RWPE2 (cell line): ENCODE results near the gene TALDO1.

ENCODE experiments used
- ATAC-seq: fragments of 200-7000 bp; cut with Tn5 transposase; 3 replicates; pipeline ENCODE4 v1.9.1; 2021; ENCODE audit warnings: low read depth
- DNase-seq: peaks from one replicate; pipeline ENCODE4 v3.0.0-alpha.2; 2020; ENCODE audit warnings: low spot score
- H3K27ac ChIP-seq: fragments of 450-650 bp; 2 replicates; pipeline ENCODE4 v1.5.1; 2017; ENCODE audit warnings: mild to moderate bottlenecking; ENCODE audit not compliant: poor library complexity, severe bottlenecking
- H3K27me3 ChIP-seq: fragments of 250-450 bp; sonication (Bioruptor Pico); 2 replicates; pipeline ENCODE4 v1.5.1; 2021; ENCODE audit warnings: mild to moderate bottlenecking, moderate library complexity; ENCODE audit not compliant: insufficient read depth, poor library complexity, severe bottlenecking
- H3K36me3 ChIP-seq: fragments of 250-450 bp; sonication (Bioruptor Pico); 2 replicates; pipeline ENCODE4 v1.5.1; 2020; ENCODE audit warnings: low read depth, mild to moderate bottlenecking, moderate library complexity
- H3K4me1 ChIP-seq: fragments of 250-450 bp; sonication (Bioruptor Pico); 2 replicates; pipeline ENCODE4 v1.5.1; 2021; ENCODE audit warnings: mild to moderate bottlenecking, moderate library complexity; ENCODE audit not compliant: insufficient read depth, poor library complexity, severe bottlenecking
- H3K4me3 ChIP-seq: fragments of 250-450 bp; sonication (Bioruptor Pico); 2 replicates; pipeline ENCODE4 v1.5.1; 2021; ENCODE audit warnings: mild to moderate bottlenecking, moderate library complexity; ENCODE audit not compliant: severe bottlenecking
- H3K9me3 ChIP-seq: fragments of 250-450 bp; sonication (Bioruptor Pico); 2 replicates; pipeline ENCODE4 v1.5.1; 2021; ENCODE audit warnings: mild to moderate bottlenecking, moderate library complexity; ENCODE audit not compliant: severe bottlenecking
- TF ChIP-seq, protein P1 (sequence below): fragments of 450-650 bp; IDR thresholded peaks from one replicate; pipeline ENCODE4 v1.5.1; 2017; ENCODE audit warnings: mild to moderate bottlenecking, moderate library complexity; ENCODE audit not compliant: poor library complexity, severe bottlenecking

TALDO1 gene

DNA sequence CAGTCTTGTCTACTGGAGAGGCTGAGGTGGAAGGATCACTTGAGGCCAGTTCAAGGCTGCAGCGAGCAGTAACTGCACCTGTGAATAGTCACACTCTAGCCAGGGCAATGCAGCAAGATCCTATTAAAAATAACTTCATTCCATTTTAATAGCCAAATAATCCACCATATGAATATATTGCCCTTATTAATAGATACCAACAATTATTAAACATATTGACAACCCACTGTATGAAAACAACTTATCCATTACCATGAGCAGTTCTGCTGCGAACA, 19.6 kb downstream of the TALDO1 start:
- Histone ChIP-seq H3K36me3 (peaks cover 86% of the 10 kb centered on the region), H3K9me3 (no peaks in the 10 kb centered on the region), H3K4me3 (no peak overlapping the region), H3K27me3 (no peaks in the 10 kb centered on the region), H3K27ac (no peak overlapping the region), H3K4me1 (peaks cover 16% of the 10 kb centered on the region)
- TF ChIP-seq, protein P1, sequence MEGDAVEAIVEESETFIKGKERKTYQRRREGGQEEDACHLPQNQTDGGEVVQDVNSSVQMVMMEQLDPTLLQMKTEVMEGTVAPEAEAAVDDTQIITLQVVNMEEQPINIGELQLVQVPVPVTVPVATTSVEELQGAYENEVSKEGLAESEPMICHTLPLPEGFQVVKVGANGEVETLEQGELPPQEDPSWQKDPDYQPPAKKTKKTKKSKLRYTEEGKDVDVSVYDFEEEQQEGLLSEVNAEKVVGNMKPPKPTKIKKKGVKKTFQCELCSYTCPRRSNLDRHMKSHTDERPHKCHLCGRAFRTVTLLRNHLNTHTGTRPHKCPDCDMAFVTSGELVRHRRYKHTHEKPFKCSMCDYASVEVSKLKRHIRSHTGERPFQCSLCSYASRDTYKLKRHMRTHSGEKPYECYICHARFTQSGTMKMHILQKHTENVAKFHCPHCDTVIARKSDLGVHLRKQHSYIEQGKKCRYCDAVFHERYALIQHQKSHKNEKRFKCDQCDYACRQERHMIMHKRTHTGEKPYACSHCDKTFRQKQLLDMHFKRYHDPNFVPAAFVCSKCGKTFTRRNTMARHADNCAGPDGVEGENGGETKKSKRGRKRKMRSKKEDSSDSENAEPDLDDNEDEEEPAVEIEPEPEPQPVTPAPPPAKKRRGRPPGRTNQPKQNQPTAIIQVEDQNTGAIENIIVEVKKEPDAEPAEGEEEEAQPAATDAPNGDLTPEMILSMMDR, result no peak
- ATAC-seq (no peak), DNase-seq (no peak)

DNA sequence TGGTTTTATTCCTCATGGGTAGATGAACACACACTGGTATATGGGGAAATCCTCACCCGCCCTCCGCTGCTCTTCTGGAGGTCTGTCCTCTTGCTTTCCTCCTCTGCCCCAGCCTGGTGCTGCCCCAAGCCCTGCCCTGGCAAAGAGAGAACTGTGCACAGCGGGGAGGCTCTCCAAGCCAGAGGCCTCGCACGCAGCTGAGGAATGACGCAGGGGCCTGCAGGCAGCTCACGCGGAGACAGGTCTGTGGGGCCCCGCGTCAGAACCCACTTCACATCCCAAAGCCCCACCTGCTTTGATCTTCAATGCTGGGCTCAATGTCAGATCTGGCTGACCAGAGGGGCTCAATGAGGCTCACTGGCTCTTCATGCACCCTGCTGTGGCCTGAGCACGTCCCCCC, 20.0 kb downstream of the TALDO1 start:
- peaks cover 82% of the 10 kb centered on the region for H3K36me3 ChIP-seq
- no peak for DNase-seq

DNA sequence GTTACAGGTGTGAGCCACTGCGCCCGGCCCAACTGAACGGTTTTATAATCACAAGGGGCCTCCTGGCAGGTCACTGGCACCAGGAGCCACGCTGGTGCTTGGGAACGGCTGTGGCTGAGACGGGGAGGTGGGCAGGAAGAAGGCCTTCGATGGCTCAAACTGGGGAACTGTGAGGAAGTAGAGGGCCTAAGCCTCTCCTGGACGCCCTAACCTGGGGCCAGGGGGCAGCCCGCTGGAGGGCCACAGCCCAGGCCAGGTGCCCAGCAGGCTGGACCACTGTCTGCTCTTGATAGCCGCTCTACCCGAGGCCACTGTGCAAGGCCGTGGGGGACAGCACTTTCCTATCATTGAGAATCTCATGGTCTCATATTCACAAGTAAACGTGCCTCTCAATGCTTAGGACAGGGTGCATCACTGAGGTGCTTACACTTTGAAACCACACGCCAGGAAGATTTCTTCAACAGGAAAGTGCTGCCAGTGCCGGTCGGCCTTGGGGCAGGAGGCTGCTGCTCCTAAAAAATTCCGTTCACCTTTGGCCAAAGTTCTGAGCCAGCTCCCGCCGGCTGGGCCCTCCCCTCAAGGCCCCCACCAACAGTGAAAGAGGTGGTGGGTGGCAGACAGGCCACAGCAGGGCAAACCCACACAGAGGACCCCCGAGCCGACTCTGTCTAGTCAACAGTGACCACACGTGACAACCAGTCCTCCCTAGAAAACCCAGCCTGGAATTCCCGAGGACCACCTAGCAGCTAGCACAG, 22.8 kb downstream of the TALDO1 start:
- Histone ChIP-seq H3K4me1 (no peaks in the 10 kb centered on the region), H3K27me3 (no peaks in the 10 kb centered on the region), H3K36me3 (peaks cover 90% of the 10 kb centered on the region), H3K4me3 (no peak overlapping the region), H3K27ac (no peak overlapping the region), H3K9me3 (no peaks in the 10 kb centered on the region)
- DNase-seq (peak; percentile 62), ATAC-seq (no peak)
- TF ChIP-seq, protein P1, result no peak

More for the DNA sequence above, 20.0 kb downstream of the TALDO1 start:
- Histone ChIP-seq H3K27me3 (no peaks in the 10 kb centered on the region), H3K9me3 (no peaks in the 10 kb centered on the region), H3K4me1 (peaks cover 13% of the 10 kb centered on the region), H3K4me3 (no peak overlapping the region), H3K27ac (no peak overlapping the region)
- no peak for ATAC-seq
- TF ChIP-seq, protein P1, result no peak

DNA sequence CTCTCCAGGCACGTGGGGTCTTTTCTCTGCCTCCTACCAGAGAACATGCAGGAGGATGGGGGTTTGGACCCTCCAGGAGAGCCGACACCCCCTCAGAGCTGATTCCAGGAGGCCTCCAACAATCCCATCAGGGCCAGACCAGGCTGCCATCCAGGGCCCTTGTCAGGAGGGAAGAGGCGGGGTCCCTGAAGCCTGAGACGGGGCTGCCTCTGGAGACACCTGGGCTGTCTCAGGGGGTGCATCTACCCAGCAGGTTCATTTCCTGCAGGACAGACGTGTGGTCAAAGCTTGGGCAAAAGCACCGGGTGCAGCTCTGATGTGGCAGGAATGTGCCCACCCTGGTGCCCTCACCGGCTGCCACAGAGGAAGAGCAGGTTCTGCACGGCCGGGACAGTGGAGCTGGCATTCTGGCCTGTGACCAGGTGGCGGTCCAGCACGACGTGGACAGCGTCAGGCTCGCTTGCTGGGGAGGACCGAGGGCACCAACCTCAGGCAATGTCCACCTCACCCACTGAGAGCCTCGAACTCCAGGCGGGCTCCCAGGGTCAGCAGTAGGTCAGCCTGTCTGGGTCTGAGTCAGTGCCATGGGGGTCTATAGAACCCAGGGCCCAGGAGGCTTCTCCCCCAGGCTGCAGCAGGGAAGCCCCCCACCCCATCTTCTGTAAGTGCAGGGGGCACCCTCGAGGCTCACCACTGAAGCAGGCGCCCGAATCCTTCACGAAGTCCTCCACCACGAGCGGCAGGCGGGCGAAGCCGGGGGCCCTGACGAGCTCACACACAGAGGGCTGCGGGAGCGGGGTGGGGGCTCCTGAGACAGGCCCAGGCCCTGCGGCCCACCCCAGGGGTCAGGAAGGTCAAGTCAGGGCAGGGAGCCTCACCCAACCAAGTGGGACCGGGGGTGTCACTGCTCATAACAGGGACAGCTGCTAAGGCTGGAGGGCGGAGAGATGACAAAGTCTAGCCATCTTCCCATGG, 23.7 kb downstream of the TALDO1 start:
- Histone ChIP-seq H3K4me3 (no peak overlapping the region), H3K4me1 (peaks cover 5% of the 10 kb centered on the region), H3K9me3 (no peaks in the 10 kb centered on the region), H3K36me3 (peaks cover 82% of the 10 kb centered on the region), H3K27ac (no peak overlapping the region), H3K27me3 (no peaks in the 10 kb centered on the region)
- DNase-seq (peak; percentile 66), ATAC-seq (no peak)
- TF ChIP-seq, protein P1, result no peak
